ENCODE data around the gene TRIM24.

DNA sequence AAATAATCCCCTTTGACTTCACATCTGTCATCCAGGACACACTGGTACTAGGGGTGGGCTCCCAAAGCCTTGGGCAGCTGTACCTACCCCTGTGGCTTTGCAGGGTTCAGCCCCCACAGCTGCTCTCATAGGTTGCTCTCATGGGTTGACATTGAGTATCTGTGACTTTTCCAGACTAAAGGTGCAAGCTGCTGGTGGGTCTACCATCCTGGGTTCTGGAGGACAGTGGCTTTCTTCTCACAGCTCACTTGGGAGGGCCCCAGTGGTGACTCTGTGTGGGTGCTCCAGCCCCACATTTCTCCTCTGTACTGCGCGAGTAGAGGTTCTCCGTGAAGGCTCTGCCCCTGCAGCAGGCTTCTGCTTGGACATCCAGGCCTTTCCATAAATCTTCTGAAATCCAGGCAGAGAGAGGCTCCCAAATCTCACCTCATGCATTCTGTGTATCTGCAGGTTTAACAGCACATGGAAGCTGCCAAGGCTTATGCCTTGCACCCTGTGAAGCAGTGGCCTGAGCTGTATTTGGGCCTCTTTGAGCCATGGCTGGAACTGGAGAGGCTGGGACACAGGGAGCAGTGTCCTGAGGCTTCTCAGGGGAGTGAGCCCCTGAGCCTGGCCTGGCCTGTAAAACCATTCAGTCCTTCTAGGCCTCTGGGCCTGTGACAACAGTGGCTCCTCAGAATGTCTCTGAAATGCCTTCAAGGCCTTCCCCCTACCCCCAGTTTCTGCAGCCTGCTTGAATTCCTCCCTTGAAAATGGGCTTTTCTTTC lies 52.2 kb downstream of the TRIM24 start:
- TF ChIP-seq, protein P1, sequence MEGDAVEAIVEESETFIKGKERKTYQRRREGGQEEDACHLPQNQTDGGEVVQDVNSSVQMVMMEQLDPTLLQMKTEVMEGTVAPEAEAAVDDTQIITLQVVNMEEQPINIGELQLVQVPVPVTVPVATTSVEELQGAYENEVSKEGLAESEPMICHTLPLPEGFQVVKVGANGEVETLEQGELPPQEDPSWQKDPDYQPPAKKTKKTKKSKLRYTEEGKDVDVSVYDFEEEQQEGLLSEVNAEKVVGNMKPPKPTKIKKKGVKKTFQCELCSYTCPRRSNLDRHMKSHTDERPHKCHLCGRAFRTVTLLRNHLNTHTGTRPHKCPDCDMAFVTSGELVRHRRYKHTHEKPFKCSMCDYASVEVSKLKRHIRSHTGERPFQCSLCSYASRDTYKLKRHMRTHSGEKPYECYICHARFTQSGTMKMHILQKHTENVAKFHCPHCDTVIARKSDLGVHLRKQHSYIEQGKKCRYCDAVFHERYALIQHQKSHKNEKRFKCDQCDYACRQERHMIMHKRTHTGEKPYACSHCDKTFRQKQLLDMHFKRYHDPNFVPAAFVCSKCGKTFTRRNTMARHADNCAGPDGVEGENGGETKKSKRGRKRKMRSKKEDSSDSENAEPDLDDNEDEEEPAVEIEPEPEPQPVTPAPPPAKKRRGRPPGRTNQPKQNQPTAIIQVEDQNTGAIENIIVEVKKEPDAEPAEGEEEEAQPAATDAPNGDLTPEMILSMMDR (IDR thresholded peaks at IDR 0.05), result no peak
- TF ChIP-seq POLR2AphosphoS5 (IDR thresholded peaks at IDR 0.05; ENCODE audit: low read depth, low read length), result no peak
- TF ChIP-seq, protein P2, sequence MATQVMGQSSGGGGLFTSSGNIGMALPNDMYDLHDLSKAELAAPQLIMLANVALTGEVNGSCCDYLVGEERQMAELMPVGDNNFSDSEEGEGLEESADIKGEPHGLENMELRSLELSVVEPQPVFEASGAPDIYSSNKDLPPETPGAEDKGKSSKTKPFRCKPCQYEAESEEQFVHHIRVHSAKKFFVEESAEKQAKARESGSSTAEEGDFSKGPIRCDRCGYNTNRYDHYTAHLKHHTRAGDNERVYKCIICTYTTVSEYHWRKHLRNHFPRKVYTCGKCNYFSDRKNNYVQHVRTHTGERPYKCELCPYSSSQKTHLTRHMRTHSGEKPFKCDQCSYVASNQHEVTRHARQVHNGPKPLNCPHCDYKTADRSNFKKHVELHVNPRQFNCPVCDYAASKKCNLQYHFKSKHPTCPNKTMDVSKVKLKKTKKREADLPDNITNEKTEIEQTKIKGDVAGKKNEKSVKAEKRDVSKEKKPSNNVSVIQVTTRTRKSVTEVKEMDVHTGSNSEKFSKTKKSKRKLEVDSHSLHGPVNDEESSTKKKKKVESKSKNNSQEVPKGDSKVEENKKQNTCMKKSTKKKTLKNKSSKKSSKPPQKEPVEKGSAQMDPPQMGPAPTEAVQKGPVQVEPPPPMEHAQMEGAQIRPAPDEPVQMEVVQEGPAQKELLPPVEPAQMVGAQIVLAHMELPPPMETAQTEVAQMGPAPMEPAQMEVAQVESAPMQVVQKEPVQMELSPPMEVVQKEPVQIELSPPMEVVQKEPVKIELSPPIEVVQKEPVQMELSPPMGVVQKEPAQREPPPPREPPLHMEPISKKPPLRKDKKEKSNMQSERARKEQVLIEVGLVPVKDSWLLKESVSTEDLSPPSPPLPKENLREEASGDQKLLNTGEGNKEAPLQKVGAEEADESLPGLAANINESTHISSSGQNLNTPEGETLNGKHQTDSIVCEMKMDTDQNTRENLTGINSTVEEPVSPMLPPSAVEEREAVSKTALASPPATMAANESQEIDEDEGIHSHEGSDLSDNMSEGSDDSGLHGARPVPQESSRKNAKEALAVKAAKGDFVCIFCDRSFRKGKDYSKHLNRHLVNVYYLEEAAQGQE (IDR thresholded peaks at IDR 0.05; ENCODE audit: insufficient read depth in 1 of 2, low read depth in 2 of 2, low read length in 1 of 2), result no peak

Measured in Panc1 (cell line).